Left renal cortex interstitium (tissue), 4 donors: ENCODE results near the gene RPL21. TPM values are rescaled to one million over a fixed set of nuclear protein-coding genes. Genes with fewer than 3 reads are reported as not detected.
"Not testable (repeated sequence)": the region's sequence is repeated elsewhere in the genome, so short reads cannot be mapped to it uniquely, and the experiment has no call there.

ENCODE experiments used
- DNase-seq, 4 donors: peaks; one replicate each; pipeline ENCODE4 v3.0.0-alpha.2; 2013; ENCODE audit warnings: low read depth in 4 of 4, low spot score in 2 of 4, missing footprints in 1 of 4
- polyA plus RNA-seq, 4 donors: library from polyadenylated mRNA; unstranded; fragments of 120-200 nt; gene quantifications; one replicate each; pipeline ENCODE4 v1.2.1, GENCODE V29; 2013; ENCODE audit not compliant: insufficient read length in 4 of 4

RPL21 gene
- polyA plus RNA-seq, 4 donors = 750 to 1,217 (median 830) TPM

DNA sequence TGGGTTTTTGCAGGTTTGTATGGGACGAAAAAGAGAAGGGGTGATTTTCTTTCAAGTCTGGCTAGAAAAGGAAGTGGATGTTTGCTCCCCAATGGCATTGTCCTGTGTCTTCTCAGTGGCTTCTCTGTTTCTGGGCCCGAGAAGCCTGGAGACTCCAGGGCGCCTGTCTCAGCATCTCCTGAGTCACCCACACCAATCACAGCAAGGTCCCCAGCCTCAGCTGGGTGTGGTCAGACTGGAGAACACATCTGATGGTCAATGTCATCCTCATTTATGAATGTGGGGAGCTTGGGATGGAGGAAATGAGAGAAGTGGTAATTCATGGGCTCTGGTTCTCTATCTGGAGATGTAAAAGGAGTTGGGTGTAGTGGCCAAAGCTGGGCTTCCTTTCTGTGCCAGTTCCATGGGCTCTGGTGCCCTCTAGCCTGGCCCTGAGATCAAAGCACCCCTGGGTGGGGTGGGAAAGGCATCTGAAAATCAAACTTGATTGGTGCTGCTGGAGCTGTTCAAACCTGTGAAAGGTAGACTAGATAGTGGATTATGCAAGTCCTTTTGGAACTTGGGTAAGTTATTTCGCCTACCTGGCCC, 32.6 kb downstream of the RPL21 start:
- DNase-seq = no peak

DNA sequence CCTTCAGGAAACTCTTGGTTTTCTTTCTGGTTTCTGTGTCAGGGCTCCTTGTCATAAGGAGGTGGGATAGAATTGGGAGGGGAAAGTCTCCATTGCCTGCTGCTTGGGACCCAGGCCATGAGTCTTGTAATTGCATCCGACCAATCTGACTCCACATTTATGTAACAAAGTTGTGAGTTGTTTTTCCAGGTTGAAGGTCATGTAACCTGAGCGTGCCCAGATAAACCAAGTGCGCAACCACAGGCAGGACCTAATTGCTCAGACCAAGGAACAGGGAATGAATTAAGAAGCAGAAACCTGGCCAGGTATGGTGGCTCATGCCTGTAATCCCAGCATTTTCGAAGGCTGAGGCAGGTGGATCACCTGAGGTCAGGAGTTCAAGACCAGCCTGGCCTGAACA, 37.0 kb downstream of the RPL21 start:
- DNase-seq = no peak

DNA sequence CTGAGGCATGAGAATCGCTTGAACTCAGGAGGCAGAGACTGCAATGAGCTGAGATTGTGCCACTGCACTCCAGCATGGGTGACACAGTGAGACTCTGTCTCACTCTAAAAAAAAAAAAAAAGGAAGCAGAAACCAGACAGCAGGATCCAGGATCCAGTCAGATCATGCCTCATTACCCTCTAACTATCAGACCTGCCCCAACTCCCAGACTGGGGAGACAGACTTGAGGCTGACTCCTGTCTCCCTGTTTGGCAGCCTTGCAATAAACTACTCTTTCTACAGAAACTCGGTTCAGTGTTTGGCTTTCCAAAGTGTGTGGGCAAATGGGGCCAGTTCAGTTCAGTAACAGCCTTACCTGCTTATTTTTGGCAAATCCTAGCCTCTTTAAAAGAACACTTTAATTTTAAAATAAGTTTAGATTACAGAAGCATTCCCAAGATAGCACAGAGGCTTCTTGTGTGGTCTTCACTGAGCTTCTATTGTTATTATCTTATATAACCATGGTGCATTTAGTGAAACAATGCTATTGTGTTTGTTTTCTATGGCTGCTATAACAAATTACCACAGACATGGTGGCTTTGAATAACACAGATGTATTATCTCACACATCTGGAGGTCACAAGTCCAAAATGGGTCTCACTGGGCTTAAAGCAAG, 37.8 kb downstream of the RPL21 start:
- no peak for DNase-seq

DNA sequence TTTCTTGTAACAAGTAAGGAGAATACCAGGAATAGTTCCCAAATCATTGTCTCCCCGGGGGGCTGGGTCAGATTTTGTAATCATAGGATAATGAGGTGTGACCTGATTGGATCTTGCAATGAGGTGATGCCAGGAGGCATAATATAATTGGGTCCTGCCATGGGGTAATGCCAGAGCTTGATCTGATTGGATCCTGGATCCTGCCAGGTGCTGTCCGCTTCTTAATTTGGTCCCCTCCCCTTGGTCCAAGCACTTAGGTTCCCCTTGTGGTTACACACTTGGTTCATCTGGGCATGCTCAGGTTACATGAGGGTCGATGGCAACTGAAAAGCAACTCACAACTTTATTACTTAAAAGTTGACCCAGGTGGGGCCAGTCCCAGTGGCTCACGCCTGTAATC, 39.4 kb downstream of the RPL21 start:
- DNase-seq = no peak

GRCh38 chr13:27291967-27292366, 40.6 kb downstream of the RPL21 start:
- DNase-seq = not testable (repeated sequence)

- DNase-seq = no peak
Measured at GRCh38 chr13:27293076-27293691, 41.8 kb downstream of the RPL21 start.

DNA sequence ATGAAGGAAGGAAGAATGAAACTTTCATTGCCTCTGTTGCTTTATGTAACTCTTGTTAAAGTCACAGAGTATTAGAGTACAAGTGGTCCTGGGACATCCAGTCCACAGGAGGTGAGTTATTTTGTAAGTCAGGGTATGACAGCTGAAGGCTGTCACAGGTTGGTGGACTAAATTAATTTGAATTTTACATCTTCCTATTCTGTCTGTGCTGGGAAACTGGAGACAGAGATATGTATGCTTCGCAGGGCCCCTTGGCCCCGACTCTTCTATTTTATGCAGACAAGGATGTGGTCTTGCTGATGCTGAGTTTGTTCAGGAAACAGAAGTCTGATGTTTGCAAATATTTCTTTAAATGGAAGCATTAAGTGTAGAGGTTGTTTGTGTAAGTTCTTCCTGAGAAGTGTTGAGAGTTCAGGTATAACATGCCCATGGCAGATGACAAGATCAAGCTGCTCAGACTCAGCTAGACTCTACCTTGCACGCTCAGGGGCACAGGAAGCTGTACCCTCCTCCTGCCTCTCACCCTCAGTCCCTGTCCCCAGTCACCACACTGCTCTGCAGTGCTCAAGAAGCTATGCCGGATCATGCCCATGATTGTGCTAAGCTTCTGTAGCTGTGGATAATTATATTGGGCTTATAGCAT, 42.6 kb downstream of the RPL21 start:
- DNase-seq = no peak

- DNase-seq = no peak
Measured at GRCh38 chr13:27295096-27295495, 43.7 kb downstream of the RPL21 start.

DNA sequence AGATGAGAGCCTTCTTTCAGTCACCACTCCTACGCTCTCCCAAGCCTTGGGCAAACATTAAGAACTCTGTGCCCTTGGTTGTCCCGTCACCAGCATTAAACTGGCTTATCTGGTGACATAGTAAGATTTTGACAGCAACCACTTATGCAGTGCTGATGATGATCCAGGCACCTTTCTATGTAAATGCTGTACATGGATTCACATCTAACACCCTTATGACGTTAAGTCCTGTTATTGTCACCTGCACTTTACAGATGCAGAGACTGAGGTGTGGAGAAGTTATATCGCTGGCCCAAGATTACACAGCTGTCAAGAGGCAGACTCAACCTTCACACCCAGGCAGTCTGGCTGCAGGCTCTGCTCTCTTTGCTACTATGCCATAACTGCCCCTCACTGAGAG, 44.3 kb downstream of the RPL21 start:
- no peak for DNase-seq

DNA sequence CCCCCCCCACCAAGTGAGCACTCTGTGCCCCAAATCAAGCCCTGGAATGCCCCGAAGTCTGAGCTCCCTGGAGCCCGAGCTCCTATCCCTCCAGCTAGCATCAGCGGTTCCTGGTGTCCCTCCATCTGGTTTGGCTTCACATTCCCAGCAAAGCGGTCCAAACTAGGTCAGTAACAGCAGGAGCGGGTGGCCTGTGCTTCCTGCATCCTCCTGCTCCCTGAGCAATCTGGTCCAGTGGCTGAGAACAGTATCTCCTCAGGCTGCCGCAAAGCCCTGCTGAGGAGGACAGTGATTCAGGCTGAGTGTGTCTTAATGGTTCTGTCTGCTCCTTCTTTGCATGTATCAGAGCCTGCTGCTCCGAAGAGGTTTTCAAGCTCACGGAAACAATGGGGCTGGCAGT, 45.1 kb downstream of the RPL21 start:
- no peak for DNase-seq

GRCh38 chr13:27298849-27299248, 47.5 kb downstream of the RPL21 start:
- DNase-seq = no peak

- not testable (repeated sequence) for DNase-seq
Measured at GRCh38 chr13:27300406-27300805, 49.0 kb downstream of the RPL21 start.

- no peak for DNase-seq
Measured at GRCh38 chr13:27300941-27301586, 49.7 kb downstream of the RPL21 start.

GRCh38 chr13:27302643-27303262, 51.4 kb downstream of the RPL21 start:
- no peak for DNase-seq

GRCh38 chr13:27304099-27304498, 52.7 kb downstream of the RPL21 start:
- no peak for DNase-seq

- no peak for DNase-seq
Measured at GRCh38 chr13:27304611-27305010, 53.3 kb downstream of the RPL21 start.

Other genes with a start within 250 kb of the RPL21 start
- gene USP12, start 79.7 kb upstream of the RPL21 start, polyA plus RNA-seq = 10 to 100 TPM; 29.8 to 39.7 (median 33.6) TPM
- 10 to 100 TPM; 23.6 to 40.0 (median 36.2) TPM for gene RASL11A, start 19.3 kb downstream of the RPL21 start, polyA plus RNA-seq
- gene GTF3A, start 173.1 kb downstream of the RPL21 start, polyA plus RNA-seq = 10 to 100 TPM; 80.7 to 85.3 (median 83.4) TPM
- gene MTIF3, start 199.0 kb downstream of the RPL21 start, polyA plus RNA-seq = 10 to 100 TPM; 67.2 to 90.8 (median 78.7) TPM